Neutrophil (primary cell): ENCODE results near the gene WFDC1.

ENCODE experiments used
- H3K27ac ChIP-seq: fragments of 200-600 bp; sonication (generic); 2 replicates; pipeline ENCODE4 v1.5.1; 2016; ENCODE audit warnings: mild to moderate bottlenecking, moderate library complexity
- H3K27me3 ChIP-seq: fragments of 200-600 bp; sonication (generic); 2 replicates; pipeline ENCODE4 v1.6.0; 2016; ENCODE audit warnings: mild to moderate bottlenecking
- H3K36me3 ChIP-seq: fragments of 200-600 bp; sonication (generic); 2 replicates; pipeline ENCODE4 v1.5.1; 2017
- H3K4me1 ChIP-seq, 2 experiments: fragments of 200-600 bp in 1 of 2; sonication (generic) in 1 of 2; 1 replicate in 1 of 2; 2 replicates in 1 of 2; pipeline versions ENCODE4 v1.5.1 to v1.6.1; 2013 to 2016; ENCODE audit warnings: low read depth in 1 of 2, low read length in 1 of 2, mild to moderate bottlenecking in 1 of 2, moderate library complexity in 1 of 2; ENCODE audit not compliant: control insufficient read depth in 1 of 2, insufficient read depth in 1 of 2
- H3K4me3 ChIP-seq, 2 experiments: fragments of 200-600 bp in 1 of 2; sonication (generic) in 1 of 2; 1 replicate in 1 of 2; 2 replicates in 1 of 2; pipeline ENCODE4 v1.5.1; 2013 to 2016; ENCODE audit warnings: low read depth in 1 of 2, low read length in 1 of 2, mild to moderate bottlenecking in 1 of 2, moderate library complexity in 1 of 2
- H3K9me3 ChIP-seq: fragments of 200-600 bp; sonication (generic); 2 replicates; pipeline ENCODE4 v1.5.1; 2016
- TF ChIP-seq, protein P1 (sequence below): fragments of 200-600 bp; sonication (generic); IDR thresholded peaks from 2 replicates; pipeline ENCODE4 v1.5.1; 2016; ENCODE audit warnings: antibody characterized with exemption

WFDC1 gene

DNA sequence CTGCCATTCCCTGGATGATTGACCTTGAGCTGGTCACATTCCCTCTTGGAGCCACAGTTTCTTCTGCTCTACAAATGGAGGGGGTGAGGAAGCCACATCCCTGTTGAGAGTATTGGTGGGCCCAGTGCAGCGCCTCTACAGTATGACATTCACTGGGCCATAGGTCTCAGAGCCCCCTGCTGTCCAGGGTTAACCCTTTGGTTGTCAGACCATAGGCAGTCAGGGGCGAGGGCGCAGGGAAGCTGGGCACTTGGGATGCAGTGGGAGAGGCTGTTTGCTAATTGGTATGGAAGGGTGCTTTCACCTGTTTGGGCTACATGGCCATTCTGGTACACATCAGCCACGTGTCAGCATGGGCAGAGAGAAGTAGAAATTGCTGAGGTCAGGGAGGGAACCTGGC, 27.3 kb upstream of the WFDC1 start:
- TF ChIP-seq, protein P1, sequence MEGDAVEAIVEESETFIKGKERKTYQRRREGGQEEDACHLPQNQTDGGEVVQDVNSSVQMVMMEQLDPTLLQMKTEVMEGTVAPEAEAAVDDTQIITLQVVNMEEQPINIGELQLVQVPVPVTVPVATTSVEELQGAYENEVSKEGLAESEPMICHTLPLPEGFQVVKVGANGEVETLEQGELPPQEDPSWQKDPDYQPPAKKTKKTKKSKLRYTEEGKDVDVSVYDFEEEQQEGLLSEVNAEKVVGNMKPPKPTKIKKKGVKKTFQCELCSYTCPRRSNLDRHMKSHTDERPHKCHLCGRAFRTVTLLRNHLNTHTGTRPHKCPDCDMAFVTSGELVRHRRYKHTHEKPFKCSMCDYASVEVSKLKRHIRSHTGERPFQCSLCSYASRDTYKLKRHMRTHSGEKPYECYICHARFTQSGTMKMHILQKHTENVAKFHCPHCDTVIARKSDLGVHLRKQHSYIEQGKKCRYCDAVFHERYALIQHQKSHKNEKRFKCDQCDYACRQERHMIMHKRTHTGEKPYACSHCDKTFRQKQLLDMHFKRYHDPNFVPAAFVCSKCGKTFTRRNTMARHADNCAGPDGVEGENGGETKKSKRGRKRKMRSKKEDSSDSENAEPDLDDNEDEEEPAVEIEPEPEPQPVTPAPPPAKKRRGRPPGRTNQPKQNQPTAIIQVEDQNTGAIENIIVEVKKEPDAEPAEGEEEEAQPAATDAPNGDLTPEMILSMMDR = no peak

GRCh38 chr16:84268291-84269040, 26.2 kb upstream of the WFDC1 start:
- Histone ChIP-seq H3K36me3 (no peaks in the 10 kb centered on the region), H3K27me3 (peaks cover 50% of the 10 kb centered on the region), H3K4me1 (no peaks in the 10 kb centered on the region), H3K9me3 (no peaks in the 10 kb centered on the region), H3K4me3 (no peak overlapping the region), H3K27ac (no peak overlapping the region)
- TF ChIP-seq, protein P1 = no peak

More for the DNA sequence above, 27.3 kb upstream of the WFDC1 start:
- Histone ChIP-seq H3K9me3 (no peaks in the 10 kb centered on the region), H3K4me1 (no peaks in the 10 kb centered on the region), H3K27me3 (peaks cover 39% of the 10 kb centered on the region), H3K27ac (no peak overlapping the region), H3K36me3 (no peaks in the 10 kb centered on the region), H3K4me3 (no peak overlapping the region)

DNA sequence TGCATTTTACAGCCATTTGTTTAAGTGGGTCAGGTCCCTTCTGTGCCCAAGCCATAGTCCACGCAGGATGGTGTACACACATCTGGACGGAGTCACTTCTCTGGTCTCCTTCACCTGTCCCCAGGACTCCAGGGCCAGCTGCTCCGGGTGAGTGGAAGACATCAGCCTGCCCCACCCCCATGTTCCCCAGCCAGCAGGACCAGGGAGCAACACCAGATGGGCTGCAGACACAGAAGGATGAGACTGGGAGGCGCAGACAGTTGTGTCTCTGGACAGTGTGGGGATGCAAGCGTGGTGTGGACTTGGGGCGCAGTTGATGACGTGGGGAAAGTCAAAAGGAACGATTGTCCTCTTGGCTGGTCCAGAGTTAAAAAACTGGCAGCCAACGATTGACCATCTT, 24.6 kb upstream of the WFDC1 start:
- TF ChIP-seq, protein P1 = no peak
- Histone ChIP-seq H3K4me1 (no peaks in the 10 kb centered on the region), H3K36me3 (no peaks in the 10 kb centered on the region), H3K9me3 (no peaks in the 10 kb centered on the region), H3K27me3 (peaks cover 57% of the 10 kb centered on the region), H3K4me3 (no peak overlapping the region), H3K27ac (no peak overlapping the region)

DNA sequence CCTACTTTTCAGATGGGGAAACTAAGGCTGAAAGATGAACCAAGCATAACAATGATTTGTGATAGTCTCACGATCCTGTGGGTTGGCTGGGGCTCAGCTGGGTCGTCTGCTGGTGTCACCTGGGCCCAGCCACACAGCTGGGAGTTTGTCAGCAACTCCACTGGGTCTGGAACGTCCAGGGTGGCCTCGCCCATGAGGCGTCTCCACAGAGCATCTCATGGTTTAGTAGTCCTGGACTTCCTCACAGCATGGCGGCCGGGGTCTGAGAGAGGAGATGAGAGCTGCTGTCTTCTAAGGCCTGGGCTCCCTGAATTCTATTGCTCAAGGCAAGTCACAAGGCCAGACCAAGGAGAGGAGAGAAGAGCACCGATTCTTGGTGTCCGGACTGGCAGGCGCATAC, 24.1 kb upstream of the WFDC1 start:
- Histone ChIP-seq H3K4me1 (no peaks in the 10 kb centered on the region), H3K4me3 (no peak overlapping the region), H3K27ac (no peak overlapping the region), H3K9me3 (no peaks in the 10 kb centered on the region), H3K27me3 (peaks cover 57% of the 10 kb centered on the region), H3K36me3 (no peaks in the 10 kb centered on the region)
- TF ChIP-seq, protein P1 = no peak

DNA sequence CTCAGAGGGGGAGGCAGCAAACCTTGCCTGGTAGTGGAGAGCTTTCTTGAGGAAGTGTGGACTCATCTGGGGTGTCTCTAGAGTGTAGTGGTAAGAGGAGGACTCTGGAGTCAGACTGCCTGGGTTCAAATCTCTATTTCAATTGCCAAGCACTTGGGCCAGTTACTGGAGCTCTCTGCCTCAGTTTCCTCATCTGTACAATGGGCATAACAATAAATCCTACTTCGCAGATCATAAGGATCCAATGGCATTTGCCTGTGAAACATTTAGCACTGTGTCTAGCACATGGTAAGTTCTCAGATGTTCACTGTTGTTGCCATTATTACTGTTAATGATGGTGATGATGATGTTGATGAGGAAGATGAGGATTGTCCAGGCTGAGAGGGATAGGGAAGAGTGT, 23.6 kb upstream of the WFDC1 start:
- H3K4me3 ChIP-seq = no peak overlapping the region

More for the DNA sequence above, 23.6 kb upstream of the WFDC1 start:
- Histone ChIP-seq H3K4me1 (no peaks in the 10 kb centered on the region), H3K27ac (no peak overlapping the region), H3K36me3 (no peaks in the 10 kb centered on the region), H3K9me3 (no peaks in the 10 kb centered on the region), H3K27me3 (peaks cover 55% of the 10 kb centered on the region)
- TF ChIP-seq, protein P1 = no peak
